Neural progenitor cell (in vitro differentiated cells): Measurements from ENCODE around the gene MGMT. TPM values are rescaled to one million over a fixed set of nuclear protein-coding genes. Genes with fewer than 3 reads are reported as not detected.

Experiments used
- DNase-seq: peaks from one replicate; pipeline ENCODE4 v3.0.0-alpha.2; 2016; ENCODE audit warnings: low spot score
- H2AFZ ChIP-seq: fragments of 200-600 bp; sonication (generic); replicated peaks from 2 replicates; pipeline ENCODE4 v1.6.1; 2016; ENCODE audit warnings: antibody characterized with exemption
- H3F3A ChIP-seq: fragments of 200-600 bp; sonication (generic); 2 replicates; pipeline ENCODE4 v1.6.1; 2016; ENCODE audit warnings: antibody characterized with exemption, low read depth
- H3K27ac ChIP-seq: fragments of 200-600 bp; sonication (generic); 2 replicates; pipeline ENCODE4 v1.5.1; 2016; ENCODE audit warnings: mild to moderate bottlenecking
- H3K27me3 ChIP-seq: fragments of 200-600 bp; sonication (generic); 2 replicates; pipeline ENCODE4 v1.6.1; 2016; ENCODE audit warnings: mild to moderate bottlenecking, moderate library complexity
- H3K36me3 ChIP-seq: fragments of 200-600 bp; sonication (generic); 2 replicates; pipeline ENCODE4 v1.5.1; 2016
- H3K4me1 ChIP-seq: fragments of 200-600 bp; sonication (generic); 2 replicates; pipeline ENCODE4 v1.6.1; 2016; ENCODE audit warnings: mixed run types
- H3K4me2 ChIP-seq: fragments of 200-600 bp; sonication (generic); 2 replicates; pipeline ENCODE4 v1.6.1; 2016
- H3K4me3 ChIP-seq: fragments of 200-600 bp; sonication (generic); 2 replicates; pipeline ENCODE4 v1.5.1; 2016
- H3K79me2 ChIP-seq: fragments of 200-600 bp; sonication (generic); 2 replicates; pipeline ENCODE4 v1.6.1; 2016; ENCODE audit warnings: low read depth
- H3K9ac ChIP-seq: fragments of 200-600 bp; sonication (generic); 2 replicates; pipeline ENCODE4 v1.6.1; 2016
- H3K9me3 ChIP-seq: fragments of 200-600 bp; sonication (generic); 2 replicates; pipeline ENCODE4 v1.5.1; 2016; ENCODE audit warnings: low read depth
- H4K20me1 ChIP-seq: fragments of 200-600 bp; sonication (generic); 2 replicates; pipeline ENCODE4 v1.6.1; 2016; ENCODE audit warnings: low read depth
- H3K27ac Mint-ChIP-seq: 3 replicates; pipeline ENCODE4 v1.8.0; 2021; ENCODE audit warnings: mixed read lengths
- H3K27me3 Mint-ChIP-seq: 2 replicates; pipeline ENCODE4 v1.8.0; 2022; ENCODE audit warnings: low read depth, mild to moderate bottlenecking, inconsistent platforms, moderate library complexity, mixed read lengths; ENCODE audit not compliant: insufficient read depth
- H3K36me3 Mint-ChIP-seq: 3 replicates; pipeline ENCODE4 v1.8.0; 2021; ENCODE audit warnings: mixed read lengths
- H3K4me1 Mint-ChIP-seq: 3 replicates; pipeline ENCODE4 v1.8.0; 2021; ENCODE audit warnings: mixed read lengths
- H3K4me3 Mint-ChIP-seq: 3 replicates; pipeline ENCODE4 v1.8.0; 2021; ENCODE audit warnings: mild to moderate bottlenecking, moderate library complexity, mixed read lengths
- H3K9me3 Mint-ChIP-seq: 3 replicates; pipeline ENCODE4 v1.8.0; 2020; ENCODE audit warnings: mixed read lengths
- EZH2 ChIP-seq: fragments of 200-600 bp; sonication (generic); IDR thresholded peaks from 2 replicates; pipeline ENCODE4 v1.6.1; 2017; ENCODE audit warnings: antibody characterized with exemption, mild to moderate bottlenecking, moderate library complexity
- EZH2phosphoT487 ChIP-seq: fragments of 200-600 bp; sonication (generic); IDR thresholded peaks from 2 replicates; pipeline ENCODE4 v1.6.1; 2017; ENCODE audit warnings: antibody characterized with exemption
- total RNA-seq: library from RNA; depleted of rRNA; stranded (reverse); fragments of >200 nt; gene quantifications from 2 replicates; pipeline ENCODE4 v1.2.3, GENCODE V29; 2015; ENCODE audit warnings: low replicate concordance
- TF ChIP-seq, protein P1 (sequence below): fragments of 200-600 bp; sonication (generic); IDR thresholded peaks from 2 replicates; pipeline ENCODE4 v1.5.1; 2017; ENCODE audit warnings: antibody characterized with exemption, mild to moderate bottlenecking

The MGMT gene
- total RNA-seq, 1 donor from 2014 or later, result 17.5 TPM

DNA sequence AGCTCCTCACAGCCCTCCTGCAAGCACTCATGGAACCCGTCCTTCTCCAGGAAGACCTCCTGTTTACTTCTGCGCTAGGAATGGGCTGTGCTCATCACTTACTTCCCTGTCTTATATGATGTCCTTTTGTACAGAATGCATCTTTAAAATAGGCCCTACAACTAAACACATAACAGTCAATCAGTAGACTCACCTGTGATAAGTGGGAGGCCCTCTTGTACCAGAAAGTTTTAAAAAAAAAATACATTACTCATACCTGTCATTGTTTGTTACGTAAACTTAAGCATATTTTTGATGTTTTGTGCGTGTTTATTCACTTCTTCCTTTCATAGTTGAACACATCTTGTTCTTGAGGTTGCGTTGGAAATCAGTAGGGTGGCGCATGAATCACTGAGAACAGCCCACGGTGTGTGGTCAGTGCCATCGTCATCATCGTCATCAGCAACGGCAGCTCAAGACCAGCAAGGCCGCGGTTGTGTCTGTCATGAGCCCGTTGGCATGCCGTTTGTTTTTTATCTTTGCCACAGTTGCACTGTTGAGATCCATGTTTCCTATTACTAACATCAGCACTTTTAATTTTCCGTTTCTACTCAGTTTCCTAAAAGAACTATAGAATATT, 232.8 kb downstream of the MGMT start:
- no peak overlapping the region for H3K4me2 ChIP-seq
- H3K27me3 ChIP-seq, result no peaks in the 10 kb centered on the region
- peaks cover 9% of the 10 kb centered on the region for H3K4me1 Mint-ChIP-seq
- H3K9me3 Mint-ChIP-seq, result no peaks in the 10 kb centered on the region
- H4K20me1 ChIP-seq, result no peaks in the 10 kb centered on the region
- no peak overlapping the region for H2AFZ ChIP-seq
- H3F3A ChIP-seq, result no peaks in the 10 kb centered on the region
- H3K27ac Mint-ChIP-seq, result no peak overlapping the region
- H3K79me2 ChIP-seq, result no peaks in the 10 kb centered on the region
- no peaks in the 10 kb centered on the region for H3K36me3 Mint-ChIP-seq
- H3K4me1 ChIP-seq, result no peaks in the 10 kb centered on the region
- no peaks in the 10 kb centered on the region for H3K9me3 ChIP-seq
- H3K27me3 Mint-ChIP-seq, result peaks cover 2% of the 10 kb centered on the region
- H3K27ac ChIP-seq, result no peak overlapping the region
- no peaks in the 10 kb centered on the region for H3K36me3 ChIP-seq
- no peak overlapping the region for H3K4me3 Mint-ChIP-seq
- H3K4me3 ChIP-seq, result no peak overlapping the region
- H3K9ac ChIP-seq, result no peak overlapping the region
- no peak for DNase-seq
- TF ChIP-seq EZH2phosphoT487 (no peak), EZH2 (no peak)
- TF ChIP-seq, protein P1, sequence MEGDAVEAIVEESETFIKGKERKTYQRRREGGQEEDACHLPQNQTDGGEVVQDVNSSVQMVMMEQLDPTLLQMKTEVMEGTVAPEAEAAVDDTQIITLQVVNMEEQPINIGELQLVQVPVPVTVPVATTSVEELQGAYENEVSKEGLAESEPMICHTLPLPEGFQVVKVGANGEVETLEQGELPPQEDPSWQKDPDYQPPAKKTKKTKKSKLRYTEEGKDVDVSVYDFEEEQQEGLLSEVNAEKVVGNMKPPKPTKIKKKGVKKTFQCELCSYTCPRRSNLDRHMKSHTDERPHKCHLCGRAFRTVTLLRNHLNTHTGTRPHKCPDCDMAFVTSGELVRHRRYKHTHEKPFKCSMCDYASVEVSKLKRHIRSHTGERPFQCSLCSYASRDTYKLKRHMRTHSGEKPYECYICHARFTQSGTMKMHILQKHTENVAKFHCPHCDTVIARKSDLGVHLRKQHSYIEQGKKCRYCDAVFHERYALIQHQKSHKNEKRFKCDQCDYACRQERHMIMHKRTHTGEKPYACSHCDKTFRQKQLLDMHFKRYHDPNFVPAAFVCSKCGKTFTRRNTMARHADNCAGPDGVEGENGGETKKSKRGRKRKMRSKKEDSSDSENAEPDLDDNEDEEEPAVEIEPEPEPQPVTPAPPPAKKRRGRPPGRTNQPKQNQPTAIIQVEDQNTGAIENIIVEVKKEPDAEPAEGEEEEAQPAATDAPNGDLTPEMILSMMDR, result no peak

DNA sequence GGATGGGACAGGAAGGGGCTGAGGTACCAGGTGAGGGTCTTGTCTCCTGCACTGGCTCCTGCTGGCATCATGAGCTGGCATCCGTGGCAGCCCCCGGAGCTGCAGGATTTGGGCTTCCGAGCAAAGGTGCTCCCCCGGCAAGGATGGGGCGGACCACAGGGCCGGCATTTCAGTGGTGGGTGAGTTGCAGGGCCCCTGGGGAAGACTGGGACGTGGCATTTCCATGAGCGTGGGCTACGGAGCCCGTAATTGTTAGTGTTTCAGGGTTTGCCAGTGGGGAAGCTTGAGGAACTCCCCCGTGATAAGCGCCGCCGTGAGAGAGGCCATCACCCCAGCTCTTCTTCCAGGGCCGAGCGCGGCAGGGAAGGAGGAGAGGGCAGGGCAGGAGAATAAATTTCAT, 235.6 kb downstream of the MGMT start:
- Mint-ChIP-seq H3K4me3 (no peak overlapping the region), H3K9me3 (no peaks in the 10 kb centered on the region), H3K4me1 (peaks cover 6% of the 10 kb centered on the region), H3K27me3 (peaks cover 2% of the 10 kb centered on the region), H3K27ac (no peak overlapping the region), H3K36me3 (no peaks in the 10 kb centered on the region)
- no peak overlapping the region for H3K4me3 ChIP-seq
- no peaks in the 10 kb centered on the region for H3K79me2 ChIP-seq
- no peak overlapping the region for H3K27ac ChIP-seq
- no peaks in the 10 kb centered on the region for H3K36me3 ChIP-seq
- H3K27me3 ChIP-seq, result no peaks in the 10 kb centered on the region
- TF ChIP-seq EZH2phosphoT487, result no peak
- no peaks in the 10 kb centered on the region for H3K9me3 ChIP-seq
- H3K4me2 ChIP-seq, result no peak overlapping the region
- H2AFZ ChIP-seq, result no peak overlapping the region
- no peaks in the 10 kb centered on the region for H4K20me1 ChIP-seq
- DNase-seq, result no peak
- no peaks in the 10 kb centered on the region for H3F3A ChIP-seq
- H3K4me1 ChIP-seq, result no peaks in the 10 kb centered on the region
- H3K9ac ChIP-seq, result no peak overlapping the region

DNA sequence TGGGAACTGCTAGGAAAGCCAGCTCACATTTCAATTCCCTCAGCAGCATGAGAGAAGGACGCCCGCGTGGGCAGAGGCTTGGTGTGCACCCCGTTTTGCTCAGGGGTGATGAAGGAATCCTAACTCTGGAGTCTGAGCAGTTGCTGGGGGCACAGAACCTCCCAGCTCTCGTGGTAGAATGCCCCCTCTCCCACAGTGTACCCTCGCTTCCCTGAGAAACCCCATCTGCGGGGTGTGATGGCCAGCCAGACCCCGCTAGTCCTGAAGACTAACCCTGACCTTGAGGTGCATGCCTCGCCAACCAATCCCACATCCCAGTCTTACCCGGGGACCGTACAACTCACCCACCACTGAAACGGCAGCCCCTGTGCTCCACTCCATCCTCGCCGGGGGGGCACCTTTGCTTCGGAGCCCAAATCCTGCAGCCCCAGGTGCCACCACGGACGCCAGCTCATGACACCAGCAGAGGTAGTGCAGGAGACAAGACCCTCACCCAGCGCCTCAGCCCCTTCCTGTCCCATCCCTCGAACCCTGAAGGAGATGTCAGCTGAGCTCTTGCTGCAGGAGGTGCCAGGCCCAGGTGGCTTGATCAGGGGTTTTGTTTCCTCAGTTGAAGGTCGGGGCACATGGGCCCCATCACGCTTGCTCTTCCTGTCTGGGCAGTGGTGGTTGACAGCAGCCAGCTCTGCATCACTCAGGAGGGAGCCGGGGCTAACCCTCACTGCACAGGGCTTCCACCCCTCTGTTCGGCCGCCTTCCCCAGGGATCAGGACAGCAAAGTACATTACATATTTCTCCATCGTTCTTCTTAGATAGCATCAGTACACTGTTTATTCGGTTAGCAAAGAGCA, 236.5 kb downstream of the MGMT start:
- no peak overlapping the region for H3K27ac Mint-ChIP-seq
- no peak for DNase-seq
- no peaks in the 10 kb centered on the region for H3F3A ChIP-seq
- H3K9ac ChIP-seq, result no peak overlapping the region
- no peaks in the 10 kb centered on the region for H3K9me3 ChIP-seq
- peaks cover 2% of the 10 kb centered on the region for H3K27me3 Mint-ChIP-seq
- H3K4me2 ChIP-seq, result no peak overlapping the region
- no peaks in the 10 kb centered on the region for H3K36me3 ChIP-seq
- no peaks in the 10 kb centered on the region for H3K4me1 ChIP-seq
- no peak for TF ChIP-seq EZH2
- no peak for TF ChIP-seq EZH2phosphoT487
- TF ChIP-seq, protein P1, result no peak
- H4K20me1 ChIP-seq, result no peaks in the 10 kb centered on the region
- H3K79me2 ChIP-seq, result no peaks in the 10 kb centered on the region
- H3K27ac ChIP-seq, result no peak overlapping the region
- H3K27me3 ChIP-seq, result no peaks in the 10 kb centered on the region
- H3K9me3 Mint-ChIP-seq, result no peaks in the 10 kb centered on the region
- no peak overlapping the region for H3K4me3 ChIP-seq
- peaks cover 6% of the 10 kb centered on the region for H3K4me1 Mint-ChIP-seq
- H3K4me3 Mint-ChIP-seq, result no peak overlapping the region
- H3K36me3 Mint-ChIP-seq, result no peaks in the 10 kb centered on the region
- no peak overlapping the region for H2AFZ ChIP-seq

DNA sequence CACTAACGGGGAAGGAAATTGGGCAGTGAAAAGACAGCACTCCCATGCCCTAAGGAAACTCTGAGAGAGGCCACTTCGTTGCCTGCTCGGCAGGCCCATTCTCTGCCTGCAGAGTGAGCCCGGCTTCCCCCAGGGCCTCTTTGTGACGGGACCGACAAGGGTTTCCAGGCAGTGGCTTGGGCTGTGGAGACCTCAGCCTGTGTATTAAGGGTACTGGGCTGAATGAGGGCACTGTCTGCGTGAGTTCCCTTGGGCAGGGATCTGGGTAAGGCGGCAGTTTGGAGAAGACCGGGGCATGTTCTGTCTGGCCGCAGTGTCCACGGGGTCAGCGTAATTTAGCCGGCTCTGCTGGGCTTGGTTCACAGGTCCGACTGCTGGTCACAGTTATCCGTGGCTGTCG, 237.2 kb downstream of the MGMT start:
- peaks cover 6% of the 10 kb centered on the region for H3K4me1 Mint-ChIP-seq
- H3K36me3 ChIP-seq, result no peaks in the 10 kb centered on the region
- H3K36me3 Mint-ChIP-seq, result peaks cover 2% of the 10 kb centered on the region
- H3F3A ChIP-seq, result no peaks in the 10 kb centered on the region
- no peaks in the 10 kb centered on the region for H3K79me2 ChIP-seq
- H4K20me1 ChIP-seq, result no peaks in the 10 kb centered on the region
- H3K4me3 ChIP-seq, result no peak overlapping the region
- no peak overlapping the region for H3K4me3 Mint-ChIP-seq
- no peak overlapping the region for H3K27ac ChIP-seq
- H3K9ac ChIP-seq, result no peak overlapping the region
- DNase-seq, result peak; percentile 59
- no peaks in the 10 kb centered on the region for H3K9me3 ChIP-seq
- no peak overlapping the region for H3K27ac Mint-ChIP-seq
- no peaks in the 10 kb centered on the region for H3K4me1 ChIP-seq
- TF ChIP-seq EZH2phosphoT487, result no peak
- TF ChIP-seq EZH2, result no peak
- TF ChIP-seq, protein P1, result no peak
- H3K27me3 Mint-ChIP-seq, result peaks cover 2% of the 10 kb centered on the region
- no peaks in the 10 kb centered on the region for H3K27me3 ChIP-seq
- no peak overlapping the region for H3K4me2 ChIP-seq
- H3K9me3 Mint-ChIP-seq, result no peaks in the 10 kb centered on the region
- H2AFZ ChIP-seq, result no peak overlapping the region
